Measurements from ENCODE around the gene PIGM.
A peak's percentile ranks its signal among the peaks of the same experiment; 100 is the strongest.

PIGM gene

DNA sequence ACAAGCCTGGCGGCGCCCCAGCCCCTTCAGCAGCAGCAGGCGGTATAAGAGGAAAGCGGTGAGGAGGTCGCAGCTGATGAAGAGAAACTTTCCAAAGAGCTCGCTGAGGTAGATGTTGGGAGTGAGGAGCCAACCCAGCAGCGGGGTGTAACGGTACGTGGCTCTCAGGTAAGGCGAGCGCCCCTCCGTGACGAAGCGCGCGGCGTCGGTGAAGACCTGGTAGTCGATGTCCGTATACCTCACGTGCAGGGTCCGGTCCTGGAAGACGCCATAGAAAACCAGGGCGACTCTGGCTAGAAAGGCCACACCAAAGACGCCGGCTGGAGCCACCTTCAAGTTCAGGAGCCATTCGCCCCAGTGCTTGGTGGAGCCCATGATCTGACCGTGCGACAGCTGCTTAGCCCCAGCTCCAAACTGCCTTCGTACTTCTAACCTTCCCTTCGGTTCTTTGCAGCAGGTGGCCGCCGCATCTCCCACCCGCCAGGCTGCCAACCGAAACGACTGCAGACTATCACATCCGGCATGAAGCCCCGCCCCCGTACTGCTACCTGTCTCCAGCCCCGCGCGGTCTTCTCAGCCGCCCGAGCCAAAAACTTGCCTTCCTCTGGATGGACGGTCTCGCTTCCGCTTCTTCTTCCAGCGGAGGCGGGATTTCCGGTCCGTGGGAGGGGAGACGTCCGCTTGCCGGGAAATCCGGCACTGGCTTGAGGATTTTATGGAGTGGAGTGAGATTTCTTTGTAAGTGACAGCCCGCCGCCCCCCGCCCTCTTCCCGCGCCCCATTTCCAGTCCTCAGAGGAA is at the start of gene PIGM:
Gene PIGM, minus strand, starts transcription at position 626 of the 800 bp plus-strand sequence. Its CDS starts 251 bp downstream, at position 375.
- TF ChIP-seq, protein P1, sequence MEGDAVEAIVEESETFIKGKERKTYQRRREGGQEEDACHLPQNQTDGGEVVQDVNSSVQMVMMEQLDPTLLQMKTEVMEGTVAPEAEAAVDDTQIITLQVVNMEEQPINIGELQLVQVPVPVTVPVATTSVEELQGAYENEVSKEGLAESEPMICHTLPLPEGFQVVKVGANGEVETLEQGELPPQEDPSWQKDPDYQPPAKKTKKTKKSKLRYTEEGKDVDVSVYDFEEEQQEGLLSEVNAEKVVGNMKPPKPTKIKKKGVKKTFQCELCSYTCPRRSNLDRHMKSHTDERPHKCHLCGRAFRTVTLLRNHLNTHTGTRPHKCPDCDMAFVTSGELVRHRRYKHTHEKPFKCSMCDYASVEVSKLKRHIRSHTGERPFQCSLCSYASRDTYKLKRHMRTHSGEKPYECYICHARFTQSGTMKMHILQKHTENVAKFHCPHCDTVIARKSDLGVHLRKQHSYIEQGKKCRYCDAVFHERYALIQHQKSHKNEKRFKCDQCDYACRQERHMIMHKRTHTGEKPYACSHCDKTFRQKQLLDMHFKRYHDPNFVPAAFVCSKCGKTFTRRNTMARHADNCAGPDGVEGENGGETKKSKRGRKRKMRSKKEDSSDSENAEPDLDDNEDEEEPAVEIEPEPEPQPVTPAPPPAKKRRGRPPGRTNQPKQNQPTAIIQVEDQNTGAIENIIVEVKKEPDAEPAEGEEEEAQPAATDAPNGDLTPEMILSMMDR (IDR thresholded peaks at IDR 0.05; ENCODE audit: insufficient read depth, low read depth, low read length, missing control alignments) = no peak
- peak; percentile 98 for DNase-seq (ENCODE audit: low read depth)
- H3K4me3 ChIP-seq (ENCODE audit: low read length) = peak within 1 kb of the TSS; percentile 93

DNA sequence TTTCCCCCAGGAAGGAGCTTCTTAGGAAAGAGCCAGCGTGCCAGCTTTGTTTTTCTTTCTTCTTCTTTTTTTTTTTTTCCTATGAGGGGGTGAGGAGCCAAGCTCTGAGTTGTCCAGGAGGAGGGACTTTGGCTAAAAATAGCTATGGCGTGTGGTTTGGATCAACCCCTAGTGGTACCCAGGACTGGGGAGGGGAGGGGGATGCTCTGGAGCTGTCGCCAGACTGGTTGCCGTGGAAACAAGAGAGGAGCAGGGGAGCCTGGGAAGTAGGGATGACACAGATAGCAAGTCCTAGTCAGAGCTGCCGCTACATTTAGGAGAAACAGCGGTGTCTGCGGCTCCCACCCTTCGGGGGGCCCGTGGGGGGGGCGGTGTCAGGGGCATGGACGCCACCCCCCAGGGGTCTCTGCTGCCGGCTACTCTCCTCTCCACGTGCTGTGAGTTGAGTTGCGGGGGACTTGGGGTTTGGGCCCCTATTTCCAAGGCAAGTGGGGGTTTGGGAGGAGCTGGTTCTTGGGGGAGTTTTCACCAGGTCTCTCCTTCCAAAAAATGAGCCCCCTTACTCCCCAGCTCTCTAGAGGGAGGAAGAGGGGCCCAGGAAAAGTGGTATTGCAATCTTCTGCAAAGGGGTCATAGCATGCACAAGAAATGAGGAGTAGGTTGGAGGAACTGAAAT is 49.6 kb upstream of the PIGM start, which contains the start of gene KCNJ9:
Gene KCNJ9, plus strand, starts transcription at position 278 of the 676 bp plus-strand sequence. CDS start 2,493 bp downstream, outside the sequence.
- TF ChIP-seq, protein P1 (IDR thresholded peaks at IDR 0.05; ENCODE audit: insufficient read depth, low read depth, low read length, missing control alignments) = no peak
- no peak for DNase-seq (ENCODE audit: low read depth)
- H3K4me3 ChIP-seq (ENCODE audit: low read length) = no peak within 1 kb of the TSS

DNA sequence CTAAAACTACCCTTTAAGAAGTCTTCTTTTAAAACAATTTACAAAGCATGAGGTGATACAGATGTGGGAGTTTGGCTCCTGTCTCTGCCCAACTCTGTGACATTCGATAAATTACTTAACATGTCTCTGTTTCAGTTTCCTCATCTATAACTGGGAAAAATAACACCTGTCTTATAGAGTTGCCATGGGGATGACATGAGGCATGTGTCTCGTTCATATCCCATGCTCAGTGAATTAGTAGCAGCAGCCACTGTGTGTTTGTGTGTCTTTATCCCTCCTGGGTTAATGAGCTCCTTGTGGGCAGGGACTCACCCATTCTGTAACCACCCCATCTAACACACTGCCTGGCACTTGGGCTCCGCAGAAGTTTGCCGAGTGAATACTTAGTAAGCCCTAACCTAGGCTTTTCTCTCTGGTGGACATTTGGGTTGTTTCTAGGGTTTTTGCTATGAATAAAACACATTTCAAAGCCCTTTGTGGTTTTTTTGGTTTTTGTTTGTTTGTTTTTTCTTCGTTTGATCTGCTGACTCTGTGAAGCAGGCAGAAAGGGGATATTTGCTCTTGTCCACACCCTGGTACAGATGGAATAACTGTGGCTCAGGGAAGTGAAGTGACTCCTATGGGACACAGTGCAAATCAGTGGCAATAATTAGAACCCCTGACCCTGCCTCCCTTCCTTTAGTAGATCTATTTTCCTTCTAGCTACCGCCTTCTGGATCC is 48.8 kb upstream of the PIGM start:
- H3K4me3 ChIP-seq (ENCODE audit: low read length) = no peak overlapping the region
- no peak for DNase-seq (ENCODE audit: low read depth)
- TF ChIP-seq, protein P1 (IDR thresholded peaks at IDR 0.05; ENCODE audit: insufficient read depth, low read depth, low read length, missing control alignments) = no peak

GRCh38 chr1:160079448-160079847 is 47.7 kb upstream of the PIGM start:
- TF ChIP-seq, protein P1 (IDR thresholded peaks at IDR 0.05; ENCODE audit: insufficient read depth, low read depth, low read length, missing control alignments) = no peak
- DNase-seq (ENCODE audit: low read depth) = no peak
- H3K4me3 ChIP-seq (ENCODE audit: low read length) = no peak overlapping the region

DNA sequence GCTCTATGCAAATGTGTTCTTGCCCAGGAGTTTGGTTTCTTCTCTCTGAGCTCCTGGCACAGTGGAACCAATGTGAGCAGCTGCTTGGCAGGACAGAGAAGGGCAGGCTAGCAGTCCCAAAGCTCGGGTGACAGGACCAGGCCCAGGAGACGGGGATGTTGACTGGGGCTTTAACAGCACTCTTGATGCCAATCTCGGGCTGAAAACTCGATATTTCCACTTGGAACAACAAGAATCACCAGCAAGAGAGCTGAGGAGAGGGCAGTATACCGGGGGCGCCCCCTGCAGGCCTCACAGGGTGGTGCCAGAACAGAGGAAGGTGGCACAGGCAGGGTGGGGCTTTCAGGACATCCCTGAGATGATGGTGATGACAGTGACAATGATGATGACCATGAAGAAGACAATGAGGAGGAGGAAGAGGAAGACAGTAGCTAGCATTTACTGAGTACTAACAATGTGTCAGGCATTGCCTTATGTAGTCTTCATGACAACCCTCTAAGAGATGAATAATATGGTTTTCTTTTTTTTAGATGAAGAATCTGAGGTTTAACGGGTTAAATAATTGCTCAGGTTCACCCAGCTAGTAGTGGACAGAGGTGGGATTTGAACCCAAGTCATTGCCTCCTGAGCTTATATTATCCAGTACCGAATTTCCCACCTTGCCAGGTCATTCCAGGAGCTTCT is 46.9 kb upstream of the PIGM start:
- no peak overlapping the region for H3K4me3 ChIP-seq (ENCODE audit: low read length)
- peak; percentile 49 for DNase-seq (ENCODE audit: low read depth)
- TF ChIP-seq, protein P1 (IDR thresholded peaks at IDR 0.05; ENCODE audit: insufficient read depth, low read depth, low read length, missing control alignments) = peak; percentile 82

- DNase-seq (ENCODE audit: low read depth) = no peak
- TF ChIP-seq, protein P1 (IDR thresholded peaks at IDR 0.05; ENCODE audit: insufficient read depth, low read depth, low read length, missing control alignments) = no peak
- no peak overlapping the region for H3K4me3 ChIP-seq (ENCODE audit: low read length)
These were observed 45.7 kb upstream of the PIGM start for GRCh38 chr1:160077486-160077885.
